ENCODE data around the gene CIBAR2.
"Not testable (repeated sequence)": the region's sequence is repeated elsewhere in the genome, so short reads cannot be mapped to it uniquely, and the experiment has no call there.

CIBAR2 gene

GRCh38 chr16:85127379-85127723 lies 15.1 kb upstream of the CIBAR2 start:
- no peak for DNase-seq

- no peak for DNase-seq
These were observed 14.6 kb upstream of the CIBAR2 start for GRCh38 chr16:85126705-85127378.

GRCh38 chr16:85126394-85126704 lies 14.1 kb upstream of the CIBAR2 start:
- DNase-seq, result no peak

GRCh38 chr16:85125570-85126393 lies 13.5 kb upstream of the CIBAR2 start:
- DNase-seq, result no peak

GRCh38 chr16:85124636-85125346 lies 12.5 kb upstream of the CIBAR2 start:
- no peak for DNase-seq

GRCh38 chr16:85123891-85124635 lies 11.8 kb upstream of the CIBAR2 start:
- no peak for DNase-seq

- not testable (repeated sequence) for DNase-seq
These were observed 11.2 kb upstream of the CIBAR2 start for GRCh38 chr16:85123441-85123840.

GRCh38 chr16:85120006-85120340 lies 7.7 kb upstream of the CIBAR2 start:
- no peak for DNase-seq

GRCh38 chr16:85117418-85117817 lies 5.1 kb upstream of the CIBAR2 start:
- no peak for DNase-seq

GRCh38 chr16:85114909-85115567 lies 2.8 kb upstream of the CIBAR2 start:
- peak; percentile 51 for DNase-seq

- DNase-seq, result no peak
These were observed 1.6 kb upstream of the CIBAR2 start for GRCh38 chr16:85113913-85114312.

- no peak for DNase-seq
These were observed 979 bp upstream of the CIBAR2 start for GRCh38 chr16:85113168-85113733.

GRCh38 chr16:85111184-85111583 lies 1.1 kb downstream of the CIBAR2 start:
- no peak for DNase-seq

- DNase-seq, result no peak
These were observed 2.2 kb downstream of the CIBAR2 start for GRCh38 chr16:85110105-85110504.

- no peak for DNase-seq
These were observed 4.7 kb downstream of the CIBAR2 start for GRCh38 chr16:85107532-85107931.

- DNase-seq, result no peak
These were observed 5.2 kb downstream of the CIBAR2 start for GRCh38 chr16:85107083-85107482.

- no peak for DNase-seq
These were observed 6.8 kb downstream of the CIBAR2 start for GRCh38 chr16:85105475-85105874.

GRCh38 chr16:85104821-85105391 lies 7.4 kb downstream of the CIBAR2 start:
- no peak for DNase-seq

GRCh38 chr16:85104147-85104546 lies 8.1 kb downstream of the CIBAR2 start:
- DNase-seq, result no peak

GRCh38 chr16:85103114-85104079 lies 8.9 kb downstream of the CIBAR2 start:
- no peak for DNase-seq
